Spleen (tissue), 11 donors: ENCODE results near the gene SMO. TPM values are rescaled to one million over a fixed set of nuclear protein-coding genes. Genes with fewer than 3 reads are reported as not detected.
A peak's percentile ranks its signal among the peaks of the same experiment; 100 is the strongest.

ENCODE experiments used
- DNase-seq: peaks from one replicate; pipeline ENCODE4 v3.0.0-alpha.2; 2020
- H3K27ac ChIP-seq, 8 donors: fragments of 200-600 bp; sonication (generic) in 7 of 8; 1 replicate in 4 of 8; 2 replicates in 4 of 8; pipeline versions ENCODE4 v1.5.0 to v1.8.0; 2016 to 2021; ENCODE audit warnings: inconsistent platforms in 4 of 8, mild to moderate bottlenecking in 4 of 8, moderate library complexity in 1 of 8
- H3K27me3 ChIP-seq, 7 donors: fragments of 200-600 bp; sonication (generic) in 6 of 7; replicated peaks in 1 of 7; 1 replicate in 4 of 7; 2 replicates in 3 of 7; pipeline versions ENCODE4 v1.5.0 to v1.8.0; 2016 to 2021; ENCODE audit warnings: inconsistent platforms in 3 of 7, mild to moderate bottlenecking in 1 of 7
- H3K36me3 ChIP-seq, 6 donors: fragments of 200-600 bp; sonication (generic) in 5 of 6; 1 replicate in 4 of 6; 2 replicates in 2 of 6; pipeline versions ENCODE4 v1.5.0 to v1.8.0; 2016 to 2021; ENCODE audit warnings: inconsistent platforms in 2 of 6
- H3K4me1 ChIP-seq, 6 donors: fragments of 200-600 bp; sonication (generic) in 5 of 6; 1 replicate in 3 of 6; 2 replicates in 3 of 6; pipeline versions ENCODE4 v1.5.0 to v1.8.0; 2016 to 2021; ENCODE audit warnings: inconsistent platforms in 3 of 6
- H3K4me3 ChIP-seq, 8 donors: fragments of 200-600 bp; sonication (generic) in 7 of 8; 1 replicate in 4 of 8; 2 replicates in 4 of 8; pipeline versions ENCODE4 v1.5.0 to v1.8.0; 2016 to 2021; ENCODE audit warnings: inconsistent platforms in 4 of 8, mild to moderate bottlenecking in 4 of 8, moderate library complexity in 2 of 8
- H3K9me3 ChIP-seq, 8 donors: fragments of 200-600 bp; sonication (generic) in 7 of 8; 1 replicate in 4 of 8; 2 replicates in 4 of 8; pipeline versions ENCODE4 v1.5.0 to v1.8.0; 2016 to 2021; ENCODE audit warnings: inconsistent platforms in 4 of 8
- CTCF ChIP-seq, 11 experiments: fragments of 200-600 bp in 7 of 11; fragments of 450-650 bp in 4 of 11; sonication (generic) in 4 of 11; IDR thresholded peaks in 8 of 11; conservative IDR thresholded peaks in 3 of 11; 1 replicate in 7 of 11; 2 replicates in 4 of 11; pipeline versions ENCODE4 v1.4.0 to v1.8.0; 2016 to 2021; ENCODE audit warnings: antibody characterized with exemption in 11 of 11, inconsistent platforms in 4 of 11, mild to moderate bottlenecking in 1 of 11
- POLR2A ChIP-seq, 3 donors: fragments of 450-650 bp; IDR thresholded peaks; one replicate each; pipeline ENCODE4 v1.5.1; 2017; ENCODE audit warnings: antibody characterized with exemption in 3 of 3, mild to moderate bottlenecking in 1 of 3
- POLR2AphosphoS5 ChIP-seq, 3 donors: sonication (generic); formaldehyde crosslinking; IDR thresholded peaks; one replicate each; pipeline ENCODE4 v1.5.1; 2017; ENCODE audit warnings: antibody characterized with exemption in 3 of 3
- WGBS, 5 donors: extraction: QIAGEN DNeasy Blood & Tissue Kit in 3 of 5; methylation state at CpG; one replicate each; pipeline versions ENCODE4 v1.1.5 to v1.1.7; 2013 to 2018; 5-methylcytosine and 5-hydroxymethylcytosine counted together
- intact Hi-C: fragments of 100-400 bp; cut with DNase I; formaldehyde crosslinking; loops from one replicate; pipeline ENCODE4 v1.15.0; 2023; ENCODE audit warnings: low total_unique reads
- polyA plus RNA-seq, 3 donors: library from polyadenylated mRNA; stranded (reverse); fragments of 200-250 nt; gene quantifications; one replicate each; pipeline ENCODE4 v1.2.1, GENCODE V29; 2013
- total RNA-seq, 7 donors: library from RNA; depleted of rRNA in 3 of 7; stranded (reverse); fragments of >200 nt in 3 of 7; fragmentation: NEBNext Ultra II Directional in 4 of 7; extraction: Animal tissue kit (Norgen Biotek cat#: 25700) in 4 of 7; gene quantifications; one replicate each; pipeline versions ENCODE4 v1.1.0 to v1.2.1, GENCODE V29; 2016 to 2021
- donor health status: healthy with polysubstance abuse.
- donor health status: DM: no; HTN: no; CAD: no; lungs with moderate emphysema.
- donor health status: DM: no; HTN: no; CAD: no.
- donor health status: Bipolar disorder and iron deficiency.
- donor health status: healthy.
- donor health status: DM: no; HTN: no; CAD: no.
- donor health status: DM: yes; HTN: yes; CAD: no.

Gene SMO
- total and polyA plus RNA-seq, 10 donors = 1.4 to 4.7 (median 2.8) TPM

- Histone ChIP-seq H3K9me3 (no peaks in the 10 kb centered on the region), H3K27ac (no peak overlapping the region), H3K36me3 (no peaks in the 10 kb centered on the region), H3K4me1 (peaks cover 0 to 13% (median 6%) of the 10 kb centered on the region in 6 donors), H3K4me3 (no peak overlapping the region), H3K27me3 (no peaks in the 10 kb centered on the region)
- WGBS, 5 donors = 88 to 91% (median 89%) methylated on average over 4 of the region's 4 CpGs
- intact Hi-C loops = no loop called here
- DNase-seq = no peak
- TF ChIP-seq CTCF (IDR thresholded peaks at IDR 0.05 in 8 of 11, conservative IDR thresholded peaks at IDR 0.05 in 3 of 11) (no peak), POLR2A (IDR thresholded peaks at IDR 0.05) (no peak), POLR2AphosphoS5 (IDR thresholded peaks at IDR 0.05) (no peak)
Measured at GRCh38 chr7:129255800-129256199, 67.4 kb downstream of the SMO start.

- intact Hi-C loops = no loop called here
- no peak for TF ChIP-seq POLR2A (IDR thresholded peaks at IDR 0.05)
- no peak for TF ChIP-seq POLR2AphosphoS5 (IDR thresholded peaks at IDR 0.05)
- no peak for TF ChIP-seq CTCF (IDR thresholded peaks at IDR 0.05 in 8 of 11, conservative IDR thresholded peaks at IDR 0.05 in 3 of 11)
- H3K4me3 ChIP-seq = no peak overlapping the region
- peaks cover 0 to 13% (median 6%) of the 10 kb centered on the region in 6 donors for H3K4me1 ChIP-seq
- WGBS, 5 donors = 91 to 100% (median 92%) methylated on average over 2 of the region's 2 CpGs
- no peaks in the 10 kb centered on the region for H3K36me3 ChIP-seq
- H3K9me3 ChIP-seq = no peaks in the 10 kb centered on the region
- H3K27me3 ChIP-seq = no peaks in the 10 kb centered on the region
- no peak overlapping the region for H3K27ac ChIP-seq
- DNase-seq = no peak
Measured at GRCh38 chr7:129256221-129256620, 67.8 kb downstream of the SMO start.

- no peak overlapping the region for H3K27ac ChIP-seq
- H3K27me3 ChIP-seq = no peaks in the 10 kb centered on the region
- no peak for DNase-seq
- H3K36me3 ChIP-seq = no peaks in the 10 kb centered on the region
- H3K4me1 ChIP-seq = peaks cover 0 to 14% (median 6%) of the 10 kb centered on the region in 6 donors
- H3K9me3 ChIP-seq = no peaks in the 10 kb centered on the region
- TF ChIP-seq POLR2A (IDR thresholded peaks at IDR 0.05) (no peak), POLR2AphosphoS5 (IDR thresholded peaks at IDR 0.05) (no peak), CTCF (IDR thresholded peaks at IDR 0.05 in 8 of 11, conservative IDR thresholded peaks at IDR 0.05 in 3 of 11) (no peak)
- intact Hi-C loops = no loop called here
- H3K4me3 ChIP-seq = no peak overlapping the region
Measured at GRCh38 chr7:129257168-129257567, 68.7 kb downstream of the SMO start.

DNA sequence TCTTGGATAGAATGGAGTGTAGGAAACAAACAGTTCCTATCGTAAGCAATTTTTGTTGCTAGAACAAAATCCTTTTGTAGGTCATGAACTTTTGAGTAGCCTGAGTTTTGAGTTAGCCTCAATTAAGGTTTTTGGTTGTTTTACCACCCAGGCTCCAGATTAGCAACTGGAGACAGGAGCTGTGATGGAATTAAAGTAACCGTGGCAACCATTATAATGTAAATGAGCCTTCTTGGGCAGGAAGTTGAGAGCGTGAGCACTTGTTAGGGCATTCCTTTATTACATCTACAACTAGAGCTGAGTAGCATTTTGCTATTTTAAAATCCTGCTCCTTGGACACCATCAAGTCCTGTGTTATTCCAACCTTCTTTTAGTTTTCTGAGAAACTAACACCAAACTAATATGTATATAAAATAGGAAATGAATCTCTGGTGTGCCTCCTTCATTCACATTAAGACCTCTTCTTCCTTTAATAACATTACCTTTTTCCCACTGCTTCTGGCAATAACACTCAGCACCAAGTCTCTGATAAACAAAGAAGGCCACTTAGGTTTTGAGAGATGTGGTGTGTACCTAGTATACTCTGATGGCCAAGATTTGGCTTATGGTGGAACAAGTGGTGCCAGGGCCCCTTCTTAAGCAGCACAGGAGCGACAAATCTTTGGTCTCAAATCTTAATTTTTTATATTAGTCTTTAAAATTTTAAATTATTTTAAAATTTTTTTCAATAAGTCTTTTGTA is 70.4 kb downstream of the SMO start:
- 68 to 84% (median 76%) methylated on average over 4 of the region's 4 CpGs for WGBS, 5 donors
- peaks cover 0 to 23% (median 6%) of the 10 kb centered on the region in 6 donors for H3K4me1 ChIP-seq
- H3K4me3 ChIP-seq = peak overlapping the region in 1 of 8 donors; percentile 9
- no peak for TF ChIP-seq CTCF (IDR thresholded peaks at IDR 0.05 in 8 of 11, conservative IDR thresholded peaks at IDR 0.05 in 3 of 11)
- TF ChIP-seq POLR2A (IDR thresholded peaks at IDR 0.05) = no peak
- TF ChIP-seq POLR2AphosphoS5 (IDR thresholded peaks at IDR 0.05) = no peak
- DNase-seq = no peak
- intact Hi-C loops = no loop called here
- no peaks in the 10 kb centered on the region for H3K36me3 ChIP-seq
- no peaks in the 10 kb centered on the region for H3K9me3 ChIP-seq
- H3K27ac ChIP-seq = peak overlapping the region in 1 of 8 donors; percentile 36
- no peaks in the 10 kb centered on the region for H3K27me3 ChIP-seq
